ENCODE measurements around the gene WHAMM.

DNA sequence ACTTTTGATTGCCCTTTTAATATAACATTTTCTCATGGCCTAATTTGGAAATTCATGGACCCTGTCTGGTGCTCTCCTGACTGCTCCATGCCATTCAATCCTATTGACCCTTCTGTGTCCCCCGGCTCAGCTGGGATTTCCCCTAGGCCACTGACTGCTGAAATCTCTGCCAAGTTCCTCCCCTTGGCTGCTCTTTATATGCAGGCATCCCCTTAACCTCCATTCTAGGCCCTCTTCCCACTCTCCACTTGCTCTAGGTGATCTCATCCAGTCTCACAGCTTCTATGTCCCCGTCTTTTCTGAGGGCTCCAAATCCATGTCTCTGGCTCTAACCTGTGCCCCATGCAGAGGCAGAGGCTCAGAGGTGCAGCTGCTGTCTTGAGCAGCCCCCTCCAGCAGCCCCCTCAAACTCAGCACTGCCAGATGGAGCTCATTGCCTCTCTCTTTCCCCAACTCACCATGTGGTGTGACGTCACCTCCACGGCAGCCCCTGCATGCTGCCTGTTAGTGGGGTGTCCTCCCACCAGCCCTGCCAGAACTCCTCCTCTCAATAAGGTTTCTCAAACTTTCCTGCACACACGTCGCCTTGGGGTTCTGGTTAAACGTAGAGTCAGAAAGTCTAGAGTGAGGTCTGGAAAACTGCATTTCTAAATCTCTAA, 10.1 kb upstream of the WHAMM start:
- no peak for TF ChIP-seq POLR2AphosphoS5 (IDR thresholded peaks at IDR 0.05; ENCODE audit: low read depth, low read length)
- TF ChIP-seq SIN3A (IDR thresholded peaks at IDR 0.05; ENCODE audit: borderline replicate concordance, insufficient read depth, low read length) = no peak
